HG03432 (cell line): ENCODE results near the gene KRTAP5-2.
"Not testable (repeated sequence)": the region's sequence is repeated elsewhere in the genome, so short reads cannot be mapped to it uniquely, and the experiment has no call there.

ENCODE experiments used
- ATAC-seq: cut with Tn5 transposase; IDR thresholded peaks from one replicate; pipeline ENCODE4 v1.9.1; 2021; ENCODE audit warnings: mild to moderate bottlenecking, moderate library complexity; ENCODE audit not compliant: unreplicated experiment

Gene KRTAP5-2

GRCh38 chr11:1592628-1593027, 5.5 kb downstream of the KRTAP5-2 start:
- no peak for ATAC-seq

- ATAC-seq: no peak
Measured at GRCh38 chr11:1589996-1590395, 8.1 kb downstream of the KRTAP5-2 start.

- not testable (repeated sequence) for ATAC-seq
Measured at GRCh38 chr11:1589191-1589963, 8.7 kb downstream of the KRTAP5-2 start.

GRCh38 chr11:1586699-1587098, 11.4 kb downstream of the KRTAP5-2 start:
- ATAC-seq: no peak

- not testable (repeated sequence) for ATAC-seq
Measured at GRCh38 chr11:1584661-1585370, 13.3 kb downstream of the KRTAP5-2 start, which contains the start of gene KRTAP5-1. Gene KRTAP5-1 (minus strand): TSS chr11:1585283. CDS start chr11:1585249, 34 bp downstream.

GRCh38 chr11:1582909-1583308, 15.2 kb downstream of the KRTAP5-2 start:
- ATAC-seq: not testable (repeated sequence)

- ATAC-seq: no peak
Measured at GRCh38 chr11:1581976-1582375, 16.1 kb downstream of the KRTAP5-2 start.

GRCh38 chr11:1576825-1577224, 21.3 kb downstream of the KRTAP5-2 start:
- no peak for ATAC-seq

- ATAC-seq: not testable (repeated sequence)
Measured at GRCh38 chr11:1575756-1576155, 22.3 kb downstream of the KRTAP5-2 start.

GRCh38 chr11:1574933-1575242, 23.2 kb downstream of the KRTAP5-2 start:
- no peak for ATAC-seq

GRCh38 chr11:1574238-1574932, 23.7 kb downstream of the KRTAP5-2 start:
- ATAC-seq: peak; percentile 30

GRCh38 chr11:1573903-1574237, 24.2 kb downstream of the KRTAP5-2 start:
- no peak for ATAC-seq

GRCh38 chr11:1573077-1573902, 24.8 kb downstream of the KRTAP5-2 start:
- no peak for ATAC-seq

GRCh38 chr11:1572197-1573076, 25.7 kb downstream of the KRTAP5-2 start, which contains the start of gene DUSP8:
Gene DUSP8 (minus strand): TSS chr11:1572271. CDS start chr11:1565826, 6,445 bp downstream.
- ATAC-seq: peak; percentile 67

GRCh38 chr11:1571760-1572196, 26.3 kb downstream of the KRTAP5-2 start:
- no peak for ATAC-seq

- no peak for ATAC-seq
Measured at GRCh38 chr11:1570896-1571759, 27.0 kb downstream of the KRTAP5-2 start.

GRCh38 chr11:1570531-1570895, 27.6 kb downstream of the KRTAP5-2 start:
- ATAC-seq: no peak

GRCh38 chr11:1570001-1570453, 28.1 kb downstream of the KRTAP5-2 start:
- ATAC-seq: no peak
